ENCODE results near the gene OBSCN.

GRCh38 chr1:228415853-228416216 is 208.0 kb downstream of the OBSCN start:
- TF ChIP-seq CTCF (IDR thresholded peaks at IDR 0.05) (no peak), POLR2AphosphoS5 (IDR thresholded peaks at IDR 0.05; ENCODE audit: low read depth, low read length) (no peak)
- TF ChIP-seq, protein P1, sequence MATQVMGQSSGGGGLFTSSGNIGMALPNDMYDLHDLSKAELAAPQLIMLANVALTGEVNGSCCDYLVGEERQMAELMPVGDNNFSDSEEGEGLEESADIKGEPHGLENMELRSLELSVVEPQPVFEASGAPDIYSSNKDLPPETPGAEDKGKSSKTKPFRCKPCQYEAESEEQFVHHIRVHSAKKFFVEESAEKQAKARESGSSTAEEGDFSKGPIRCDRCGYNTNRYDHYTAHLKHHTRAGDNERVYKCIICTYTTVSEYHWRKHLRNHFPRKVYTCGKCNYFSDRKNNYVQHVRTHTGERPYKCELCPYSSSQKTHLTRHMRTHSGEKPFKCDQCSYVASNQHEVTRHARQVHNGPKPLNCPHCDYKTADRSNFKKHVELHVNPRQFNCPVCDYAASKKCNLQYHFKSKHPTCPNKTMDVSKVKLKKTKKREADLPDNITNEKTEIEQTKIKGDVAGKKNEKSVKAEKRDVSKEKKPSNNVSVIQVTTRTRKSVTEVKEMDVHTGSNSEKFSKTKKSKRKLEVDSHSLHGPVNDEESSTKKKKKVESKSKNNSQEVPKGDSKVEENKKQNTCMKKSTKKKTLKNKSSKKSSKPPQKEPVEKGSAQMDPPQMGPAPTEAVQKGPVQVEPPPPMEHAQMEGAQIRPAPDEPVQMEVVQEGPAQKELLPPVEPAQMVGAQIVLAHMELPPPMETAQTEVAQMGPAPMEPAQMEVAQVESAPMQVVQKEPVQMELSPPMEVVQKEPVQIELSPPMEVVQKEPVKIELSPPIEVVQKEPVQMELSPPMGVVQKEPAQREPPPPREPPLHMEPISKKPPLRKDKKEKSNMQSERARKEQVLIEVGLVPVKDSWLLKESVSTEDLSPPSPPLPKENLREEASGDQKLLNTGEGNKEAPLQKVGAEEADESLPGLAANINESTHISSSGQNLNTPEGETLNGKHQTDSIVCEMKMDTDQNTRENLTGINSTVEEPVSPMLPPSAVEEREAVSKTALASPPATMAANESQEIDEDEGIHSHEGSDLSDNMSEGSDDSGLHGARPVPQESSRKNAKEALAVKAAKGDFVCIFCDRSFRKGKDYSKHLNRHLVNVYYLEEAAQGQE (IDR thresholded peaks at IDR 0.05; ENCODE audit: insufficient read depth in 1 of 2, low read depth in 2 of 2, low read length in 1 of 2): no peak
